Lower leg skin (tissue), 4 donors: ENCODE results near the gene NLRP3. TPM values are rescaled to one million over a fixed set of nuclear protein-coding genes. Genes with fewer than 3 reads are reported as not detected.
"Not testable (repeated sequence)": the region's sequence is repeated elsewhere in the genome, so short reads cannot be mapped to it uniquely, and the experiment has no call there.

Source experiments
- DNase-seq, 2 donors: peaks; one replicate each; pipeline ENCODE4 v3.0.0-alpha.2; 2019; ENCODE audit warnings: low spot score in 2 of 2
- H3K4me3 ChIP-seq: fragments of 200-600 bp; sonication (generic); 2 replicates; pipeline ENCODE4 v1.5.1; 2017; ENCODE audit warnings: mild to moderate bottlenecking, low read depth; ENCODE audit not compliant: poor library complexity, severe bottlenecking
- POLR2A ChIP-seq, 2 donors: fragments of 450-650 bp; IDR thresholded peaks; one replicate each; pipeline ENCODE4 v1.6.1; 2016 to 2017; ENCODE audit warnings: antibody characterized with exemption in 2 of 2, mild to moderate bottlenecking in 1 of 2, moderate library complexity in 1 of 2
- WGBS, 2 donors: methylation state at CpG; one replicate each; pipeline ENCODE4 v1.1.5; 2018; 5-methylcytosine and 5-hydroxymethylcytosine counted together
- intact Hi-C: fragments of 100-400 bp; cut with DNase I; formaldehyde crosslinking; loops from one replicate; pipeline ENCODE4 v1.15.0; 2023; ENCODE audit warnings: low total_unique reads
- total RNA-seq, 4 donors: library from RNA; depleted of rRNA; stranded (reverse); fragments of >200 nt; gene quantifications; one replicate each; pipeline ENCODE4 v1.1.0, GENCODE V29; 2016
- TF ChIP-seq, protein P1 (sequence below), 3 donors: fragments of 450-650 bp; IDR thresholded peaks; one replicate each; pipeline ENCODE4 v1.5.1; 2016; ENCODE audit warnings: antibody characterized with exemption in 3 of 3, mild to moderate bottlenecking in 3 of 3, moderate library complexity in 2 of 3

Gene NLRP3
- total RNA-seq, 4 donors from 2014 or later, result 0.13 to 1.2 (median 0.32) TPM

DNA sequence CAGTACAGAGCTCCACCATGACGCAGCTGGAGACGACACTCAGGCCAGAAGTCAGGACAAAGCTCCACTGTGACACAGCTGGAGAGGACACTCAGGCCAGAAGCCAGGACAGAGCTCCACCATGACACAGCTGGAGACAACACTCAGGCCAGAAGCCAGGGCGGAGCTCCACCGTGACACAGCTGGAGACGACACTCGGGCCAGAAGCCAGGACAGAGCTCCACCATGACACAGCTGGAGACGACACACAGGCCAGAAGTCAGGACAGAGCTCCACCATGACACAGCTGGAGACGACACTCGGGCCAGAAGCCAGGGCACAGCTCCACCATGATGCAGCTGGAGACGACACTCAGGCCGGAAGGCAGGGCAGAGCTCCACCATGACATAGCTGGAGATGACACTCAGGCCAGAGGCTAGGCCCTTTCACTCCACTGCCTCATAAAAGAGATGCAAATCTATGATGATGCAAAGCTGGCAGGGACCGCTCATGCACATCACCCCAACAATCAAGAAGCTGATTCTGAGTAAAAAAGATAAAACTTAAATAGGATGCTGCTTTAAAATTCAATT, 55.6 kb downstream of the NLRP3 start:
- intact Hi-C loops, result no loop called here
- DNase-seq, result no peak
- WGBS, 2 donors, result 62 to 66% methylated on average over 9 to 12 of the region's 12 CpGs
- no peak overlapping the region for H3K4me3 ChIP-seq
- no peak for TF ChIP-seq POLR2A (IDR thresholded peaks at IDR 0.05)
- TF ChIP-seq, protein P1, sequence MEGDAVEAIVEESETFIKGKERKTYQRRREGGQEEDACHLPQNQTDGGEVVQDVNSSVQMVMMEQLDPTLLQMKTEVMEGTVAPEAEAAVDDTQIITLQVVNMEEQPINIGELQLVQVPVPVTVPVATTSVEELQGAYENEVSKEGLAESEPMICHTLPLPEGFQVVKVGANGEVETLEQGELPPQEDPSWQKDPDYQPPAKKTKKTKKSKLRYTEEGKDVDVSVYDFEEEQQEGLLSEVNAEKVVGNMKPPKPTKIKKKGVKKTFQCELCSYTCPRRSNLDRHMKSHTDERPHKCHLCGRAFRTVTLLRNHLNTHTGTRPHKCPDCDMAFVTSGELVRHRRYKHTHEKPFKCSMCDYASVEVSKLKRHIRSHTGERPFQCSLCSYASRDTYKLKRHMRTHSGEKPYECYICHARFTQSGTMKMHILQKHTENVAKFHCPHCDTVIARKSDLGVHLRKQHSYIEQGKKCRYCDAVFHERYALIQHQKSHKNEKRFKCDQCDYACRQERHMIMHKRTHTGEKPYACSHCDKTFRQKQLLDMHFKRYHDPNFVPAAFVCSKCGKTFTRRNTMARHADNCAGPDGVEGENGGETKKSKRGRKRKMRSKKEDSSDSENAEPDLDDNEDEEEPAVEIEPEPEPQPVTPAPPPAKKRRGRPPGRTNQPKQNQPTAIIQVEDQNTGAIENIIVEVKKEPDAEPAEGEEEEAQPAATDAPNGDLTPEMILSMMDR (IDR thresholded peaks at IDR 0.05), result no peak

DNA sequence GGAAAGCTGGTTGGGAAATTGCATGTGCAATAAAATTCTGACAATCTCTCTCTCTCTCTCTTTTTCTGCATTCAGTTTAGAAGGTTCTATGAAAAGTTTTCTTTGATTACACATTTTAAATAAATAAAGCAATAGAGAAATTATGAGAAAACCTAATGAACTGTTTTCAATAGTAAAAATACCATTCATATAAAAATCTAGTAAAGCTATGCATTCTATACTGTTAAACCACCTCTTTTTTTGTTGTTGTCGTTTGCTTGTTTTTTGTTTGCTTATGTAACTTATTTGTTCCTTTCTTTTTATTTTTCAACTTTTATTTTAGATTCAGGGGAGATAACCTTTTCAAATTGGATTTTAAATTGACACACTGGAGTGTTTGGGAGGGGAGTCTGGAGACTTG, 56.1 kb downstream of the NLRP3 start:
- intact Hi-C loops, result no loop called here
- 82 to 94% methylated on average over 1 of the region's 1 CpG for WGBS, 2 donors
- no peak for DNase-seq
- TF ChIP-seq, protein P1 (IDR thresholded peaks at IDR 0.05), result no peak
- no peak for TF ChIP-seq POLR2A (IDR thresholded peaks at IDR 0.05)
- H3K4me3 ChIP-seq, result no peak overlapping the region

DNA sequence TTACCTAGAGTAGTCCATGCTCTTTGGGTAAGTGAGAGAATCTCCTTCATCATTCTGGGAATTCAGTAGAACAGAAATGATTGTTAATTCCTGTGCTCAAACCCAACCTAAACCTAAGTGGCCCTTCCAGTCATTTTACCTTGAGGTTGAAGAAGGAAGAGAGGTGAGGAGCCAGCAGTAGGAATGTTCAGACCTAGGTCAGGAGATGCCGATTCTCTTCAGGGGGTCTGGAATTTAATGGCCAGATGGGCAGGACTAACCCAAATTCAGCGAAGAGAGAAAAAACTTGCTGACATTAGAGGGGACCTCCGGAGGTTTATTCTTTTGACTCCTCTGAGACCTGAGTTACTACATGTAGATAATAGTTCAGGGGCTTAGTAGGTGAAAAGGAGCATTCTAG, 58.4 kb downstream of the NLRP3 start:
- no peak overlapping the region for H3K4me3 ChIP-seq
- intact Hi-C loops, result no loop called here
- DNase-seq, result no peak
- WGBS, 2 donors, result 77 to 82% methylated on average over 3 of the region's 3 CpGs
- TF ChIP-seq POLR2A (IDR thresholded peaks at IDR 0.05), result no peak
- TF ChIP-seq, protein P1 (IDR thresholded peaks at IDR 0.05), result no peak

DNA sequence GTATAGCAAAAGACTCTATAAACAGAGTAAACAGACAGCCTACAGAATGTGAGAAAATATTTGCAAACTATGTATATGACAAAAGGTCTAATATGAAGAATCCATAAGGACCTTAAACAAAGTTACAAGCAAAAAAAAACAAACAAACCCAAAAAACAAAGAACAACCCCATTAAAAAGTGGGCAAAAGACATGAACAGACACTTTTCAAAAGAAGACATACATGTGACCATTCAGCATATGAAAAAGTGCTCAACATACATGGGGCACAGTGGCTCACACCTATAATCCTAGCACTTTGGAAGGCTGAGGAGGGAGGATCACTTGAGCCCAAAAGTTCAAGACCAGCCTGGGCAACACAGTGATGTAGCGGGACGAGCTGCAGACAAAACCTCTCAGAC, 59.8 kb downstream of the NLRP3 start:
- no peak for TF ChIP-seq POLR2A (IDR thresholded peaks at IDR 0.05)
- TF ChIP-seq, protein P1 (IDR thresholded peaks at IDR 0.05), result no peak
- DNase-seq, result no peak
- intact Hi-C loops, result no loop called here
- 84 to 96% methylated on average over 2 of the region's 2 CpGs for WGBS, 2 donors
- H3K4me3 ChIP-seq, result no peak overlapping the region

DNA sequence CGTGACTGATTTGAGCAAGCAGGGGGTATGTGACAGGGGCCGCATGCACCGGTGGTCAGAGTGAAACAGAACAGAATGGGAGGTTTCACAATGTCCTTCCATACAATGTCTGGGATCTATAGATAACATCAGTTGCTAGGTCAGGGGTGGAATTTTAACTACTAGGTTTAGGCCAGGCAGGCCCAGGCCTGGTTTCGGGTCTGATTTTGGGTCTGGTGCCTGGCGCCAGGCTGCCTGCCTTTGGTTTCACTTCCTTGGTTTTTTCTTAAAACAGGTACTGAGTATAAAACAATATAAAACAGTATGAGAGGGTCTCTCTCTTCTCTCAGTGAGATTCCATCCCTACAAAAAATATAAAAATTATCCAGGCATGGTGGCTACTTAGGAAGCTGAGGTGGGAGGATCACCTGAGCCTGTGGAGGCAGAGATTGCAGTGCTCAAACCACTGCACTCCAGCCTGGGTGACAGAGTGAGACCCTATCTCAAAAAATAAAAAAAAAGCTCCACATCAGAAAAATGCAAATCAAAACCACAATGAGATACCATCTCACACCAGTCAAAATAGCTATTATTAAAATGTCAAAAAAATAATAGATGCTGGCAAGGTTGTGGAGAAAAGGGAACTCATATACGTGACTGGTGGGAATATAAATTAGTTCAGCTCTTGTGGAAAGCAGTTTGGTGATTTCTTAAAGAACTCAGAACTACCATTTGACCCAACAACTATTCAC, 60.5 kb downstream of the NLRP3 start:
- H3K4me3 ChIP-seq, DNase-seq, intact Hi-C loops: not testable (repeated sequence)
- 83 to 85% methylated on average over 6 of the region's 6 CpGs for WGBS, 2 donors

DNA sequence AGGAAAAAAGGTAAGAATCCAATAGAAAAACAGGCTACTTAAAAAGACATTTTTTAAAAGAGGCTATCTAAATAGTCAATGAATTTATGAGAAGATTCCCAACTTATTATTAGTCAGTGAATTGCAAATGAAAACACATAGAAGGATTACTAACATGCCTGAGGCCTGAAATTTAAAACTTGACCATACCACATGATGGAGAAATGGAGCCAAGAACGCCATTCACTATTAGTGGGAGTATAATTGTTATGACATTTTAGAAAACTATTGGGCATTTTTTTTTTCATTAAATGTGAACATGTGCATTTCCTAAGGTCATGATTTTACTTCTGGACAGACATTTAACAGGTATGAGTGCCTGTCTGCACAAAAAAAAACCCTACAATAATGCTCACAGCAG, 66.8 kb downstream of the NLRP3 start:
- intact Hi-C loops, result no loop called here
- no peak for DNase-seq
- WGBS, 2 donors, result 35 to 52% methylated on average over 1 of the region's 1 CpG
- TF ChIP-seq, protein P1 (IDR thresholded peaks at IDR 0.05), result no peak
- TF ChIP-seq POLR2A (IDR thresholded peaks at IDR 0.05), result no peak
- no peak overlapping the region for H3K4me3 ChIP-seq
